Stimulated activated CD8-positive, alpha-beta memory T cell treated with anti-CD3 and anti-CD28 coated beads, Interleukin-4, amount 100 ng/mL, for 4 hours (primary cell): ENCODE results near the gene BLTP1.

ENCODE experiments used
- DNase-seq, 2 donors: peaks; one replicate each; pipeline ENCODE4 v3.0.0-alpha.2; 2020; ENCODE audit warnings: low read depth in 2 of 2, low spot score in 1 of 2

BLTP1 gene

DNA sequence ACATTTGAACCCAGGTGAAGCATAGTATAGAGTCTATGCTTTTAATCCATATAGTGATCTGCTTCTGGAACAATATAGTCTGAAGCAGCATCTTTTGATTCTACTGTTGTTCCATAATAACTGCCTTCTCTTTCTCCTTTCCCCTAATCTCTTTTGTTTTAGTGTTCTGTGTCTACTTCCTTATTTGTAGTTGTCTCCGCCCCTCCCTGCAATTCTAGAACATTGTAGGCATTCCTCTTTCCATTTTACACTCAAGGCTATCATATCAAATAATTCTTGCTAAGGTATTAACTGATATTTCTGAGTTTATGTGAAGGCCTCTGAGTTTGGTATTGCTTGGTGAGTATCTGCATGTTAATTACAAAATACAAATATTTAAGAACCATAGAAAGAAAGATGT lies 11.6 kb downstream of the BLTP1 start:
- no peak for DNase-seq

DNA sequence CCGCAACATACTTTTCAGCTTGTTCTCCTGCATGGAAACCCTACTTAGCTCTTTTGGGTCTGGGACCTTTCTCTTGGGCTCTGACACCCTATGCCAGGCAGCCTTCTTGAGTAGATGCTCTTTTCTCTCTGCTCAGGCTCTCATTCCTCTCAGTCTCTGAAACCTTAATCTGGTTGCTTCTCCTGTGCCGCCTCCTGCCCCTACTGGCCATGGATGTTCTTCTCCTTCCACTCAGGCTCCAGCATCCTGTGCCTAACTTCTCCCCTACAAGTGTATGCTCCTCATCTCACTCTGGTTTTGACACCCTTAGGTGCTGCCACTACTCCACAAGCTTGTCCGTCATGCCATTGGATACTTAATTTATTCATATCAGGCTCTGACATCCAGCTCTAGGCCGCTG lies 15.2 kb downstream of the BLTP1 start:
- no peak for DNase-seq

DNA sequence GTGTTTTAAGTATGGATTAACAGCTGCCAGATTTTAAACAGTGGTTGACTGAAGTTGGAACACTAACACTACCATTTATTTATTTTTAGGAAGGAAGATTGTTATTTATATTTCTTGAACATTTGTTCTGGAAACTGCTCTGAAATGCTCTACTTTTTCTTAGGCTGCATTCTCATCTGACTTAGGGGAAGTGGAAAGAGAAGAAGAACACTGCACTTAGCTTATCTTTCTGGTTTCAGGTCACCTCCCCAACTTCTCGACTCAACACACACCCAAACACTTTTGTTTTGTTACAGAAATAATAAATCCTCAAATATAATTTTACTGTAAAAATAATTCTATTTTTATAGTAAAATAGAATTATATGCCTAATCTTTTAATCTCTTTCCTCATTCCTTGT lies 18.6 kb downstream of the BLTP1 start:
- DNase-seq = no peak

DNA sequence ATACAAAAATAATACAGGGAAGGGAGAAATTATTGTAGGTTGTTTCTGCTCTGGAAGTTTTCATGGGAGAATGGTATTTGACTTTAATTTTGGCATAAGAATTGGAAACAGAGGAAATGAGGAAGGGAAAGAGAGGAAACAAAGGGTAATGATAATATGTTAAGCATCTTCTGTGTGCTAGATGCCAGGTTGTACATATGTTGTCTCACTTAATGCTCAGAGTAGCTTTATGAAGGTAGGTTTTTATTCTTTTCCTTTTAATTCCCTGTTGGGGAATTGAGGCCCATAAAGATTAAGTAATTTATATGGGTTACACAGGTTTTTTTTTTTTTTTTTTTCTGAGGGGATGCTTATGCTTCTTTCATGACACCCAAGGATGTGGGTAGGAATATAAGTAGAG lies 19.2 kb downstream of the BLTP1 start:
- no peak for DNase-seq

DNA sequence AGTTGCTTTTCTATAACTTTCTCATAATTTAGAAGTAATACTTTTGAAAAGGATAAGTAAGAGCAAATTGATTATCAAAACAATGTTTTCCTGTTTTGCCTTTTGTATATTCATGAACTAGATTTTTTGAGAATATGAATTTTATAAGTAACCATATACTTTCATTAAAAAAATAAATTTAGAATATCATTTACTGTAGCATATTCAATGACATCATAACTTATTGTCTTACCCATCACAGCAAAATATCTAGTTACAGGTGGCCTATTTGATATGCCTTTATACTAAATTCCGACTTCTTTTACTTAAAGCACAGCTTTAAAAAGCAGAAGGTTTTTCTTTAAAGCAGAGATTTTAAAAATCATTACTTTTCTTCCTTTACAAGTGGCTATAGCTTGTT lies 20.1 kb downstream of the BLTP1 start:
- no peak for DNase-seq

DNA sequence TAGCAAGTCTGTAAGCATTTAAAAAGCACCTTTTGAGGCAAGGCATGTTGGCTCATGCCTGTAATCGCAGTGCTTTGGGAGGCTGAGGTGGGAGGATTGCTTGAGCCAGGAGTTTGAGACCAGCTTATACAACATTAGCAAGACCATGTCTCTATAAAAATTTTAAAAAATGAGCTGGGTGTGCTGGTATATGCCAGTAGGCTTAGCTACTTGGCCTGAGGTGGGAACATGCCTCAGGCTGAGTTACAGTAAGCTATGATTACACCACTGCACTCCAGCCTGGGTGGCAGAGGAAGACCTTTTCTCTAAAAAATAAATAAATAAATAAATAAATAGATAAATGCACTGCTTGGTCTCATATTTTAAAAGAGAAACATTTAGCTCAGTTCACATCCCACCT lies 26.8 kb downstream of the BLTP1 start:
- no peak for DNase-seq

DNA sequence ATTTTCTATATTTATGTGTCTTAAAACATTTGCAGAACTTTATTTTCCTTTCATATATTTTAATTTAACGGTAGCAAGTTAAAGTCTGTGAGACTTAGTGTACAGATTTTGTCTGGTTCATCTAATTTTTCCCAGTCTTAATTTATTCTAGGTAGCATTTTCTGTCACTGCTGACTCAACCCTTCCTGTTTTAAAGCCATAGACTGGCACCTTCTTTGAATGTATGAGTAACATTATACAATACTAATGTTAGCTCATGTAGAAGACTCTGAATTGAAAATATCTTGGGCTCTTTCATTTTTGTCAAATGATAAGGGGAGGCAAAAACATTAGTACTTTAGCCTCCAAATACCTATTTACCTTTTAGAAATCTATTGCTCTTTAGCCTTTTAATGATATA lies 43.6 kb downstream of the BLTP1 start:
- DNase-seq = no peak
